GM12864 (cell line): ENCODE measurements around the gene BICD2.

ENCODE experiments used
- DNase-seq: peaks from one replicate; pipeline ENCODE4 v3.0.0-alpha.2; 2011; ENCODE audit warnings: low read depth
- H3K4me3 ChIP-seq: 2 replicates; pipeline ENCODE4 v1.5.1; 2011; ENCODE audit warnings: mild to moderate bottlenecking, low read depth, low read length, control low read depth
- TF ChIP-seq, protein P1 (sequence below): IDR thresholded peaks from 2 replicates; pipeline ENCODE4 v1.5.1; 2011; ENCODE audit warnings: low read depth, mild to moderate bottlenecking, moderate library complexity, low read length, control low read depth, inconsistent platforms; ENCODE audit errors: missing control alignments

Gene BICD2

DNA sequence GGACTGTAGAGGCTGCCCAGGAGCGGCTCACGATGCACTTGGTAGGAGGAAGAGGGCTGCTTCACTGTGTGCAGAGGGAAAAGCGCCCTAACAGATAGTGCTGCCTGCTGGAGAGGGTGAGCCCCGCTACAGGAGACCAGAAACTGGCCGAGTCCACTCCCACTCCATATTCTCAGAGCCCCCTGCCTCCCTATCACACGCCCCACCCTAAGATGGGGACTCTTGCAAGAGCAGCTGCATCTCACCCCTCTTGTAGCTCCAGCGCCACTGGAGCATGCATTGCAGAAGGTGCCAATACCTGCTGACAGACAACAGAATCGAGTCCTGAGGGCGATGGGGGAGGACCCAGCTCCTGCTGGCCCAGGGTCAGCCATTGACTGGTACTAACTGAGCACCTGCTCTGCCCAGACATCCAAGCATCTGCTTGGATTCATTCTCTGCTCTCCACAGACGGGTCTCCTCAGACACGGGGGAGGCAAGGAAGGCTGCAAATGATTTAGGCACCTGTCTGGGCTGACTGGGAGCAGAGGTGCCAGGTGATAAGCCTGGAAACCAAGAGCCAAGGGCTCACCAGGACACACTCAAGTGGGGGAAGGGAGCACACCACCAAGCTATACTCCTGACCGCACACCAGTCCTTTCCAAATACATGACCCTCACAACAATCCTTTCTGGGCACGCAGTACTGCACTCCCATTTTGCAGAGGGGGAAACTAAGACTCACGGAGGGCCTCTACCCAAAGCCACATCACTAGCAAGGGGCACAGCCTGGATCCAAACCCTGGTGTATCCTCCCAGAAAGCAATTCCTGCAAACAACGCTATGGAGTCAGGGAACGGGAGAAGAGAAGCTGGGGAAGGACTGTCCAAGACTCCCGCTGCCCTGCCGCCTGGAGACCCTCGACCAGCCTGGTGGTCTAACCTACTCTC, 1.6 kb downstream of the BICD2 start:
- H3K4me3 ChIP-seq: peak overlapping the region; percentile 90
- no peak for DNase-seq
- TF ChIP-seq, protein P1, sequence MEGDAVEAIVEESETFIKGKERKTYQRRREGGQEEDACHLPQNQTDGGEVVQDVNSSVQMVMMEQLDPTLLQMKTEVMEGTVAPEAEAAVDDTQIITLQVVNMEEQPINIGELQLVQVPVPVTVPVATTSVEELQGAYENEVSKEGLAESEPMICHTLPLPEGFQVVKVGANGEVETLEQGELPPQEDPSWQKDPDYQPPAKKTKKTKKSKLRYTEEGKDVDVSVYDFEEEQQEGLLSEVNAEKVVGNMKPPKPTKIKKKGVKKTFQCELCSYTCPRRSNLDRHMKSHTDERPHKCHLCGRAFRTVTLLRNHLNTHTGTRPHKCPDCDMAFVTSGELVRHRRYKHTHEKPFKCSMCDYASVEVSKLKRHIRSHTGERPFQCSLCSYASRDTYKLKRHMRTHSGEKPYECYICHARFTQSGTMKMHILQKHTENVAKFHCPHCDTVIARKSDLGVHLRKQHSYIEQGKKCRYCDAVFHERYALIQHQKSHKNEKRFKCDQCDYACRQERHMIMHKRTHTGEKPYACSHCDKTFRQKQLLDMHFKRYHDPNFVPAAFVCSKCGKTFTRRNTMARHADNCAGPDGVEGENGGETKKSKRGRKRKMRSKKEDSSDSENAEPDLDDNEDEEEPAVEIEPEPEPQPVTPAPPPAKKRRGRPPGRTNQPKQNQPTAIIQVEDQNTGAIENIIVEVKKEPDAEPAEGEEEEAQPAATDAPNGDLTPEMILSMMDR: no peak

DNA sequence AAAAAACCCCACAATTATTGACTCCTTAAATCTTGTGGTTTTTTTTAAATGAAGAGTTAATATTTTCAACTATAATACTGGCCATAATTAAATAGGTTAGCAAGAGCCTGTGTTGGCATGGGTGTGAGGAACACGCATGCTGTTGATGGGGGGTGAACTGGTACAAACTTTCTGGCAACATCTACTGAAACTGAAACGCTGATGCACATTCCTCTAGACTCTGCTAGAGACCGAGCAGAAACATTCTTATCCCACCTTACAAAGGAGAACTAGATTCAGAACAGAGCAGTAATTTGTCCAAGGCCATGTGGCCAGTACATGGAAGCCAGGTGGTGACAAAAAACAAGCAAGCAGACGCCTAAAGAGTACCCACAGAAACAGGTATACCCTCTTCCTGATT, 2.4 kb downstream of the BICD2 start:
- TF ChIP-seq, protein P1: no peak
- H3K4me3 ChIP-seq: no peak overlapping the region
- no peak for DNase-seq

DNA sequence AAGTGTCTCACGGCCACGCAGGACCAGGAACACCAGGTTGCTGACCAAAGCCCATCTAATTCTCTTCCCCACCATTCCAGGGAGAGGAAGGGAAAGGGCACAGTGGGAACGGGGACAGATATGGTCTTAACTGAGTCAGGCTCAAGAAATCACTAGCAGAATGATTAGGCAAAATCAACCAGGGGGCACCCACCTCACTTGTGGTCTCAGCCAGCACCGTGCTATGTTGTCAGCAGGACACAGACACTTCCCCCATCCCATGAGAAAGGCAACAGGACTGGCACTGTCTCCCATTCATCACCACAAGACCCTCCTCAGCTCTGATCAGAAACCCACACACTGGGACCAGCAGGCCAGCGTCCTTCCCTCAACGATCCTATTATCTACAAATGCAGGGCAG, 2.9 kb downstream of the BICD2 start:
- TF ChIP-seq, protein P1: no peak
- no peak overlapping the region for H3K4me3 ChIP-seq
- DNase-seq: no peak

DNA sequence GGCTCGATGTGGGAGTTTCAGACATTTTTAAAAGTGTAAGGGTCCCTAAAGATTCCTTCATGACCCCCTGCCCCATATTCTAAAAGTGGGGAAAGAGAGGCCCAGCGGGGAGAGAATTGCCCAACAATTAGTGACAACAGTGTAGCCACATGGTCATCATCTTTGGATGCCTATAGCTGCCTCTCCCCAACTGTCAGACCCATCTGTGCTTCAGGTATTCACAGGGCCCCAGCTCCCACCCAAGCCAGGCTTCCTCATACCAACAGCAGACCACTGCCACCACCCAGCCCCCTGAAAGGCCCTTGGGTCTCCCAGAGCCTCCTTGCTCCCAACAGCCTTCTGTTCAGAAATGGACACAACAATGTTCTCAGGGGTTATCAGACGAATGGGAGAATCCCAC, 4.1 kb downstream of the BICD2 start:
- TF ChIP-seq, protein P1: no peak
- no peak for DNase-seq

DNA sequence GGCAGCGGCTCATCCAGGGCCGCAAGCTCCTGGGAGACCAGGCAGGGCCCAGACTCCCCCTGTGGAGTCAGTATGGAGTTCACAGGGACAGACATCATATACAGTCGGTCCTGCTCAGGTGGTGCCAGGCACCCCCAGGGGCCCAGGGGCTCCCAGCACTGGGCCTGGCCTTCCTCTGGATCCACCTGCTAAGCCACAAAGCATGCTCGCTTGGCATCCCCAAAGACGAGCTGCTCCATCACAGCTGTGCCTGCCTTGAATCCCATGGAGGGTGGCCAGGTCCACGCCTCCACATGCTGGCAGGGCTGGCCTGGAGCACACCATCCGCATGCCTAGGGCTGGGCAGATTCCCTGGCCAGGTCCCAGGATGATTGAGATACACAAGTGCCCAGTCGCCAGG, 4.6 kb downstream of the BICD2 start:
- H3K4me3 ChIP-seq: no peak overlapping the region
- TF ChIP-seq, protein P1: no peak
- DNase-seq: no peak

More for the DNA sequence above, 4.1 kb downstream of the BICD2 start:
- no peak overlapping the region for H3K4me3 ChIP-seq

DNA sequence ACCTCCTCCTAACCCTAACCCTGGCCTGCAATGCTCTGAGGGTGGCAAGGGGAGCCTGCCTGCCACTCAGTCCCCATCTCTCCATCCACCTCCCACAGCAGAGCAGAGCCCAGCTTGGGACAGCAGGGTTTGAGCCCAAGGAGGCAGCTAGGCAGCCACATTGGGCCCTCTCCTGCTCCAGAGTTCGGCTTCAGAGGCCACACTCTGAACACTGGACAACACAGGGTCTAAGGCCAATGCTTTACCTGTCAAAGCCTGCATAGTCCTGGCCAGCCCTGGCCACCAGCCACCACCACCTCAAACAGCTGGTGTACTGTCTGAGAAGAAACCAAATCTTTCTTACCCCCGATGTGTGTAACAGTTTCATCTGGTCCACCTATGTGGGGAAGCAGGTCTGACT, 5.2 kb downstream of the BICD2 start:
- no peak overlapping the region for H3K4me3 ChIP-seq
- TF ChIP-seq, protein P1: no peak
- DNase-seq: no peak

DNA sequence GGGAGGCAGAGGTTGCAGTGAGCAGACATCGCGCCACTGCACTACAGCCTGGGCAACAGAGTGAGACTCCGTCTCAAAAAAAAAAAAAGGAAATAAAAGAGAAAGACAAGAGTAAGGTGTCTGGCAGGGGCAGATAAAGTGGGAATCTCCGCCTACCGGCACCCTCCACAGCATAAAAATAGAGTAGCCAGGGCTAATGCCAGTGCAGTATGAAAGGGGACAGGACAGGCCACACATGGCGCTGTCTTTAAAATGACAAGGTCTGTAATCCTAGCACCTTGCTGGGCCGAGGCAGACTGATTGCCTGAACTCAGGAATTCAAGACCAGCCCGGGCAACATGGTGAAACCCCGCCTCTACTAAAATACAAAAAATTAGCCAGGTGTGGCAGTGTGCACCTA, 7.8 kb downstream of the BICD2 start:
- no peak overlapping the region for H3K4me3 ChIP-seq
- DNase-seq: no peak
- TF ChIP-seq, protein P1: no peak
